A673 (cell line): Measurements from ENCODE around the gene KCTD7. TPM values are rescaled to one million over a fixed set of nuclear protein-coding genes. Genes with fewer than 3 reads are reported as not detected.
"Not testable (repeated sequence)": the region's sequence is repeated elsewhere in the genome, so short reads cannot be mapped to it uniquely, and the experiment has no call there.

ENCODE experiments used
- BruUV-seq: library from RNA; stranded (reverse); fragments of 400-500 nt; replicated peaks from 2 replicates; lab custom pipeline; 2021; lab: Mats Ljungman, UMichigan
- CTCF ChIA-PET: fragments of 300-600 bp; sonication (Branson Sonifier 250); formaldehyde crosslinking; loops from one replicate; lab custom pipeline; 2022; ENCODE audit warnings: antibody characterized with exemption; lab: Charles Lee
- POLR2A ChIA-PET: fragments of 300-600 bp; sonication (Branson Sonifier 250); formaldehyde crosslinking; loops from one replicate; lab custom pipeline; 2022; ENCODE audit warnings: antibody characterized with exemption; ENCODE audit not compliant: low non-redundant PET; lab: Charles Lee
- DNase-seq: peaks from one replicate; pipeline ENCODE4 v3.0.0-alpha.2; 2015; ENCODE audit warnings: low spot score
- H3K27ac ChIP-seq: fragments of 200-600 bp; sonication (generic); 2 replicates; pipeline ENCODE4 v1.5.1; 2016; ENCODE audit warnings: mixed run types, low read depth, mild to moderate bottlenecking, mixed read lengths, antibody characterized with exemption, low read length; ENCODE audit not compliant: poor library complexity, severe bottlenecking
- H3K27me3 ChIP-seq: fragments of 200-600 bp; sonication (generic); replicated peaks from 2 replicates; pipeline ENCODE4 v1.6.1; 2017; ENCODE audit warnings: mixed run types, low read depth, mild to moderate bottlenecking, mixed read lengths, antibody characterized with exemption, low read length; ENCODE audit not compliant: insufficient read depth, poor library complexity
- H3K36me3 ChIP-seq: fragments of 200-600 bp; sonication (generic); 2 replicates; pipeline ENCODE4 v1.6.1; 2016; ENCODE audit warnings: mixed run types, mild to moderate bottlenecking, mixed read lengths, antibody characterized with exemption, low read length; ENCODE audit not compliant: insufficient read depth, poor library complexity, severe bottlenecking
- H3K4me1 ChIP-seq: fragments of 200-600 bp; sonication (generic); 2 replicates; pipeline ENCODE4 v1.6.1; 2017; ENCODE audit warnings: mixed run types, mild to moderate bottlenecking, mixed read lengths, antibody characterized with exemption, low read length; ENCODE audit not compliant: insufficient read depth, poor library complexity, severe bottlenecking
- H3K4me3 ChIP-seq: fragments of 200-600 bp; sonication (generic); 2 replicates; pipeline ENCODE4 v1.5.1; 2016; ENCODE audit warnings: low read depth, mixed run types, mild to moderate bottlenecking, mixed read lengths, low read length; ENCODE audit not compliant: poor library complexity, severe bottlenecking
- H3K9me3 ChIP-seq: fragments of 200-600 bp; sonication (generic); 2 replicates; pipeline ENCODE4 v1.6.1; 2016; ENCODE audit warnings: mixed run types, low read depth, mild to moderate bottlenecking, mixed read lengths, antibody characterized with exemption, low read length; ENCODE audit not compliant: poor library complexity, severe bottlenecking
- EZH2 ChIP-seq: fragments of 200-600 bp; sonication (generic); IDR thresholded peaks from 2 replicates; pipeline ENCODE4 v1.6.1; 2017; ENCODE audit warnings: borderline replicate concordance, low read depth, mild to moderate bottlenecking, mixed read lengths, antibody characterized with exemption, low read length; ENCODE audit not compliant: poor library complexity, severe bottlenecking
- intact Hi-C: fragments of 100-400 bp; cut with micrococcal nuclease; formaldehyde crosslinking; loops from one replicate; pipeline ENCODE4 v1.10.0; 2022; ENCODE audit not compliant: unreplicated experiment
- total RNA-seq: library from RNA; stranded (reverse); gene quantifications from 2 replicates; pipeline ENCODE4 v1.2.3, GENCODE V29; 2021
- TF ChIP-seq, protein P1 (sequence below): fragments of 300-800, 200-600 bp; sonication (generic); conservative IDR thresholded peaks from 2 replicates; pipeline ENCODE4 v1.5.1; 2017; ENCODE audit warnings: low read depth, mild to moderate bottlenecking, antibody characterized with exemption, low read length, moderate library complexity, mixed read lengths

Gene KCTD7
- total RNA-seq, 1 experiment from 2014 or later: 10.6 TPM

DNA sequence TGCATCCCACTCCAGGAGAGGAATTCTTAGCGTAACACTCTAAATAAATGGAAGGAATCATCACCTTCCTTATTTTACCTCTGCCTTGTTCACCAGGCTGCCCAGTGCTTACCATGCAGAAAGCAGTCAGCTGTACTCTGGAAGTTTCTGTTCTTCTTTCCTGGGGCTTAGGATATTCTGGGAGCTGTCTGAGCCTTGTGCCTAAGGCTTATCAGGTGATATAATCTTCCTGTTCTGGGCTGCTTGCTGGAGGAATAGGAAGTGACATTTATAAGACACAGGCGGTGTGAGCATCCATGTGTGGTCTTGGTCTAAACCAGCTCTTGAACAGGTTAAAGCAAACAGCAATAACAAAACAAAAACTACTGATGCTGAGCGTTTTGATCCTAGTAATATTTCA is 13.5 kb downstream of the KCTD7 start:
- peaks cover 27% of the 10 kb centered on the region for H3K36me3 ChIP-seq
- no peak overlapping the region for H3K27ac ChIP-seq
- no TSS peak for BruUV-seq
- no peaks in the 10 kb centered on the region for H3K27me3 ChIP-seq
- TF ChIP-seq EZH2: no peak
- TF ChIP-seq, protein P1, sequence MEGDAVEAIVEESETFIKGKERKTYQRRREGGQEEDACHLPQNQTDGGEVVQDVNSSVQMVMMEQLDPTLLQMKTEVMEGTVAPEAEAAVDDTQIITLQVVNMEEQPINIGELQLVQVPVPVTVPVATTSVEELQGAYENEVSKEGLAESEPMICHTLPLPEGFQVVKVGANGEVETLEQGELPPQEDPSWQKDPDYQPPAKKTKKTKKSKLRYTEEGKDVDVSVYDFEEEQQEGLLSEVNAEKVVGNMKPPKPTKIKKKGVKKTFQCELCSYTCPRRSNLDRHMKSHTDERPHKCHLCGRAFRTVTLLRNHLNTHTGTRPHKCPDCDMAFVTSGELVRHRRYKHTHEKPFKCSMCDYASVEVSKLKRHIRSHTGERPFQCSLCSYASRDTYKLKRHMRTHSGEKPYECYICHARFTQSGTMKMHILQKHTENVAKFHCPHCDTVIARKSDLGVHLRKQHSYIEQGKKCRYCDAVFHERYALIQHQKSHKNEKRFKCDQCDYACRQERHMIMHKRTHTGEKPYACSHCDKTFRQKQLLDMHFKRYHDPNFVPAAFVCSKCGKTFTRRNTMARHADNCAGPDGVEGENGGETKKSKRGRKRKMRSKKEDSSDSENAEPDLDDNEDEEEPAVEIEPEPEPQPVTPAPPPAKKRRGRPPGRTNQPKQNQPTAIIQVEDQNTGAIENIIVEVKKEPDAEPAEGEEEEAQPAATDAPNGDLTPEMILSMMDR: no peak
- H3K9me3 ChIP-seq: no peaks in the 10 kb centered on the region
- no peaks in the 10 kb centered on the region for H3K4me1 ChIP-seq
- intact Hi-C loops: no loop called here
- POLR2A ChIA-PET: no interaction called here
- no peak overlapping the region for H3K4me3 ChIP-seq
- CTCF ChIA-PET: no interaction called here
- no peak for DNase-seq

DNA sequence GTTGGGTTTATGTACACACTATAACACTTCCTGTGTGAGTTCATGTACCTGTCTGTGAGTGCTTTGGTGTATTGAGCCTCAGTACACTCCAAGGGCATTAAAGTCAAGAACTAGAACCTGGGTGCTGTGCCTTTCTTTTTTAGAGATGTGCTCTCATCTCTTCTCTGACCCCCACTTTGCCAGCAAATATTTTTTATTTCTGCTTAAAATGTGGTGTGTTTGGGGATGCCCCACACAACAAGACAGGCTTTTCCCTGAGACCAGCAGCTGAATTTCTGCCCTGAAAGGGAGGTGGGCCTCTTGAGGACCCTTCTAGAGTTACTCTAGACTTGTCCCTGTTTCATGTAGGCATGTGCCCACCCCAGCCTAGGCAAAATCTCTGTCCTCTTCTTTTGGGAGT is 14.3 kb downstream of the KCTD7 start:
- ChIA-PET POLR2A (no interaction called here), CTCF (interaction anchor here (0.6 kb wide), 1 partner anchor 42 kb away, joined by 3 read pairs; no protein-coding TSS in a partner anchor)
- intact Hi-C loops: no loop called here
- Histone ChIP-seq H3K27me3 (no peaks in the 10 kb centered on the region), H3K4me3 (no peak overlapping the region), H3K9me3 (no peaks in the 10 kb centered on the region), H3K4me1 (no peaks in the 10 kb centered on the region), H3K27ac (no peak overlapping the region), H3K36me3 (peaks cover 27% of the 10 kb centered on the region)
- no peak for DNase-seq
- no peak for TF ChIP-seq EZH2
- TF ChIP-seq, protein P1: no peak
- BruUV-seq: no TSS peak

DNA sequence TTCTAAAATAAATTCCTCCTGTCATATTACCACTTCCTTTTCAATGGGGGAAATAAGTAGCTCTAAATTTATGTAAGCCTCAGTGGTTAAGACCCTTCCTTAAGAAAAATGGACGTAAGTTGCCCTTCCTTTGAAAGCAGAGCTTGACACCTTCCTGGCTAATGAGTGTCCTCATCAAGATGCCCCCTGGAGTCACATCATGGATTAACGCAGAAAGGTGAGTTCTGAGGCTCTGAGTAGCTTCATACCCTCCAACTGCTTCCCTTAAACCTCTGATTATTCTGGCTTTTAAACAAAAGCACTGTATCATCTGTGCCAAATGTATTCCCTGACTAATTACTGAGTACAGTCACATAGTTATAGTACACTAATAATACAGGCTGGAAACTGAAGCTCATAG is 14.7 kb downstream of the KCTD7 start:
- Histone ChIP-seq H3K27me3 (no peaks in the 10 kb centered on the region), H3K27ac (no peak overlapping the region), H3K4me1 (no peaks in the 10 kb centered on the region), H3K36me3 (peaks cover 27% of the 10 kb centered on the region), H3K9me3 (no peaks in the 10 kb centered on the region), H3K4me3 (no peak overlapping the region)
- intact Hi-C loops: no loop called here
- ChIA-PET POLR2A (no interaction called here), CTCF (interaction anchor here (0.6 kb wide), 1 partner anchor 41 kb away, joined by 3 read pairs; no protein-coding TSS in a partner anchor)
- BruUV-seq: no TSS peak
- DNase-seq: no peak
- TF ChIP-seq, protein P1: no peak
- TF ChIP-seq EZH2: no peak

DNA sequence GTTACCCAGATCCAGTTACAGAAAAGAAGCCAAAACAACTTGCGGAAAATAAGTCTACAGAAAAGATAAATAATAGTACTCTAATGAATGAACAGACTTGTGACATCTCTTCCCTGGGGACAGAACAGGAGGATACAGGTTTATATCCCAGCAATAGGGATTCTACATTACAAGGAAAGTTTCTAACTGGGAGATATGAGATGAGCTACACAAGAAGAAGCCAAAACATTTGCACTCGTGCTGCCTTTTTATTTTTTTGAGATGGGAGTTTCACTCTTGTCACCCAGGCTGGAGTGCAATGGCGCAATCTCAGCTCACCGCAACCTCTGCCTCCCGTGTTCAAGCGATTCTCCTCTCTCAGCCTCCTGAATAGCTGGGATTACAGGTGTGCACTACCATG is 22.3 kb downstream of the KCTD7 start:
- POLR2A ChIA-PET, BruUV-seq, intact Hi-C loops, DNase-seq, H3K27me3 ChIP-seq, H3K36me3 ChIP-seq, H3K27ac ChIP-seq, H3K4me1 ChIP-seq, H3K4me3 ChIP-seq, H3K9me3 ChIP-seq, CTCF ChIA-PET: not testable (repeated sequence)
